ENCODE measurements around the gene OTOP2.

Gene OTOP2

GRCh38 chr17:74923538-74924249 is 379 bp upstream of the OTOP2 start:
- peak; percentile 63 to 79 for DNase-seq (ENCODE audit: low read depth in 2 of 2)

- DNase-seq (ENCODE audit: low read depth in 2 of 2), result no peak
Measured at GRCh38 chr17:74925242-74925641, 1.2 kb downstream of the OTOP2 start.

GRCh38 chr17:74928786-74929185 is 4.7 kb downstream of the OTOP2 start:
- DNase-seq (ENCODE audit: low read depth in 2 of 2), result no peak

GRCh38 chr17:74930535-74931036 is 6.5 kb downstream of the OTOP2 start:
- DNase-seq (ENCODE audit: low read depth in 2 of 2), result no peak

- DNase-seq (ENCODE audit: low read depth in 2 of 2), result no peak
Measured at GRCh38 chr17:74935048-74935447, 11.0 kb downstream of the OTOP2 start.

GRCh38 chr17:74935585-74936469 is 11.8 kb downstream of the OTOP2 start, which contains the start of gene OTOP3:
TSS of gene OTOP3 (plus strand) at chr17:74935898. CDS start at chr17:74935922, 24 bp downstream.
- no peak for DNase-seq (ENCODE audit: low read depth in 2 of 2)

- no peak for DNase-seq (ENCODE audit: low read depth in 2 of 2)
Measured at GRCh38 chr17:74936470-74936799, 12.4 kb downstream of the OTOP2 start.

GRCh38 chr17:74937064-74938051 is 13.3 kb downstream of the OTOP2 start:
- no peak for DNase-seq (ENCODE audit: low read depth in 2 of 2)

GRCh38 chr17:74938194-74938950 is 14.3 kb downstream of the OTOP2 start:
- no peak for DNase-seq (ENCODE audit: low read depth in 2 of 2)

GRCh38 chr17:74939534-74939933 is 15.5 kb downstream of the OTOP2 start:
- no peak for DNase-seq (ENCODE audit: low read depth in 2 of 2)

- no peak for DNase-seq (ENCODE audit: low read depth in 2 of 2)
Measured at GRCh38 chr17:74941128-74941725, 17.2 kb downstream of the OTOP2 start.

GRCh38 chr17:74943808-74944522 is 19.9 kb downstream of the OTOP2 start:
- no peak for DNase-seq (ENCODE audit: low read depth in 2 of 2)

GRCh38 chr17:74945543-74945942 is 21.5 kb downstream of the OTOP2 start:
- DNase-seq (ENCODE audit: low read depth in 2 of 2), result no peak

GRCh38 chr17:74946641-74947040 is 22.6 kb downstream of the OTOP2 start:
- DNase-seq (ENCODE audit: low read depth in 2 of 2), result no peak

- no peak for DNase-seq (ENCODE audit: low read depth in 2 of 2)
Measured at GRCh38 chr17:74947041-74947754, 23.1 kb downstream of the OTOP2 start.

- no peak for DNase-seq (ENCODE audit: low read depth in 2 of 2)
Measured at GRCh38 chr17:74949455-74950115, 25.5 kb downstream of the OTOP2 start.

GRCh38 chr17:74950207-74950606 is 26.1 kb downstream of the OTOP2 start:
- DNase-seq (ENCODE audit: low read depth in 2 of 2), result no peak

GRCh38 chr17:74951065-74951464 is 27.0 kb downstream of the OTOP2 start:
- DNase-seq (ENCODE audit: low read depth in 2 of 2), result no peak
